ENCODE results near the gene RPS29. TPM values are rescaled to one million over a fixed set of nuclear protein-coding genes. Genes with fewer than 3 reads are reported as not detected.
"Not testable (repeated sequence)": the region's sequence is repeated elsewhere in the genome, so short reads cannot be mapped to it uniquely, and the experiment has no call there.

RPS29 gene
- total and polyA plus RNA-seq, 4 donors = 827 to 6,386 (median 2,453) TPM

DNA sequence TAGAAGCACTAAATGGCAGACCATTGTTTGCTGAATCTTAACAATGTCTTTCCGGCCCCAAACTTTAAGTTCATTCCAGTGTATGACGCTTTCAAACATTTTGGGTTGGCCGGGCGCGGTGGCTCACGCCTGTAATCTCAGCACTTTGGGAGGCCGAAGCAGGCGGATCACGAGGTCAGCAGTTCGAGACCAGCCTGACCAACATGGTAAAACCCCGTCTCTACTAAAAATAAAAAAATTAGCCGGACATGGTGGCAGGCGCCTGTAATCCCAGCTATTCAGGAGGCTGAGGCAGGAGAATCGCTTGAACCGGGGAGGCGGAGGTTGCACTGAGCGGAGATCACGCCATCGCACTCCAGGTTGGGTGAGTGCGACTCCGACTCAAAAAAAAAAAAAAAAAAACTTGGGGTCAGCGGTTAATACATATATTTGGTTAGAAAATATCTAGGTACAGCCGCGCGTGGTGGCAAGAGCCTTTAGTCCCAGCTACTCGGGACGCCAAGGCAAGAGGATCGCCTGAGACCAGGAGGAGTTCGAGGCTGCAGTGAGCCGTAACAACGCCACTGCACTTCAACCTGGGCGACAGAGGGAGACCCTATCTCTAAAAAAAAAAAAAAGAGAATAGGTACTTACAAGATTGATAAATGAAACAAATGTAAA is 1.1 kb downstream of the RPS29 start:
- intact Hi-C loops (cut with DNase I); DNase-seq; H3K9me3 ChIP-seq (ENCODE audit: control insufficient read depth, low read length); H3K27me3 ChIP-seq (ENCODE audit: control insufficient read depth in 1 of 2, insufficient read depth in 2 of 2, low read length in 1 of 2); H3K4me1 ChIP-seq (ENCODE audit: control insufficient read depth in 1 of 2, insufficient read depth in 2 of 2, low read length in 2 of 2); ATAC-seq (ENCODE audit: low FRiP score); H3K27ac ChIP-seq (ENCODE audit: low read depth in 1 of 2, low read length in 2 of 2); H3K36me3 ChIP-seq (ENCODE audit: control insufficient read depth in 1 of 2, insufficient read depth in 2 of 2, low read length in 1 of 2): not testable (repeated sequence)
- WGBS, 2 donors = 14 to 20% methylated on average over 32 of the region's 32 CpGs
- peak overlapping the region; percentile 53 to 95 for H3K4me3 ChIP-seq (ENCODE audit: low read length in 2 of 2)

DNA sequence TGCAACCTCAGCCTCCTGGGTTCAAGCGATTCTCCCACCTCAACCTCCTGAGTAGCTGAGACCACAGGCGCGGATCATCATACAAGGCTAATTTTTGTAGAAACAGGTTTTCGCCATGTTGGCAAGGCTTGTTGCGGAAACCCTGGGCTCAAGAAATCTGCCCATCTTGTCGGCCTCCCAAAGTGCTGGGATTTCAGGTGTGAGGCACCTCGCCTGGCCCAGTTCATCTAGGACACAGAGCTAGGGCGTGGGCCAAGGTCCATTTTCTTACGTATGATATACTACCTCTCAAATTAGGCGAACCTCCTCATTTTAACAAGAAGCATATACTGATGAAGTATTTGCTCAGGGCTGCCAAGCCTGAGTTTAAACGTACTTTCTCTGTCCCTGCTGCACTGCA is 2.1 kb downstream of the RPS29 start:
- WGBS, 2 donors = 91 to 92% methylated on average over 11 of the region's 11 CpGs
- DNase-seq (no peak), ATAC-seq (ENCODE audit: low FRiP score) (no peak)
- Histone ChIP-seq H3K4me1 (ENCODE audit: control insufficient read depth in 1 of 2, insufficient read depth in 2 of 2, low read length in 2 of 2) (no peaks in the 10 kb centered on the region), H3K9me3 (ENCODE audit: control insufficient read depth, low read length) (no peaks in the 10 kb centered on the region), H3K36me3 (ENCODE audit: control insufficient read depth in 1 of 2, insufficient read depth in 2 of 2, low read length in 1 of 2) (no peaks in the 10 kb centered on the region), H3K27ac (ENCODE audit: low read depth in 1 of 2, low read length in 2 of 2) (no peak overlapping the region), H3K27me3 (ENCODE audit: control insufficient read depth in 1 of 2, insufficient read depth in 2 of 2, low read length in 1 of 2) (no peaks in the 10 kb centered on the region), H3K4me3 (ENCODE audit: low read length in 2 of 2) (no peak overlapping the region)
- intact Hi-C loops (cut with DNase I) = no loop called here

DNA sequence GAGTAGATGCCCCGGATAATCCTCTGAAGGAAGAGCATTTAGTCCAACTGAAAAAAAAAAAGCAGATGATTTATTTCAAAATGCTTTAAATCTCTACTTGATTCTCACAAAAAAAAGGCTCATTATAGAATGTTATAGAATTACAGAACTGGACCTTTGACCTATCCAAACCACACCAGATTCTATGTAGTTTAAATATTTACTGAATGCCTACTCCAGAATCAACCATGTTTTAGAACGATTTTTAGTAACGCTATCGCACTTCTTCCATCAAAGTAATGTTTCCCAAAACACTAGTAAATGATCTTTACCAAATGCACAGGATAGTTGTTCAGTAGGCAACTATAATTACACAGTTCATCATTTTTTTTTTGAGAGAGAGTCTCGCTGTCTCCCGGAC is 2.6 kb downstream of the RPS29 start:
- intact Hi-C loops (cut with DNase I) = no loop called here
- WGBS, 2 donors = 93 to 94% methylated on average over 6 of the region's 6 CpGs
- ATAC-seq (ENCODE audit: low FRiP score) = no peak
- Histone ChIP-seq H3K4me3 (ENCODE audit: low read length in 2 of 2) (no peak overlapping the region), H3K27ac (ENCODE audit: low read depth in 1 of 2, low read length in 2 of 2) (no peak overlapping the region), H3K4me1 (ENCODE audit: control insufficient read depth in 1 of 2, insufficient read depth in 2 of 2, low read length in 2 of 2) (no peaks in the 10 kb centered on the region), H3K9me3 (ENCODE audit: control insufficient read depth, low read length) (no peaks in the 10 kb centered on the region), H3K36me3 (ENCODE audit: control insufficient read depth in 1 of 2, insufficient read depth in 2 of 2, low read length in 1 of 2) (no peaks in the 10 kb centered on the region), H3K27me3 (ENCODE audit: control insufficient read depth in 1 of 2, insufficient read depth in 2 of 2, low read length in 1 of 2) (no peaks in the 10 kb centered on the region)
- DNase-seq = no peak

DNA sequence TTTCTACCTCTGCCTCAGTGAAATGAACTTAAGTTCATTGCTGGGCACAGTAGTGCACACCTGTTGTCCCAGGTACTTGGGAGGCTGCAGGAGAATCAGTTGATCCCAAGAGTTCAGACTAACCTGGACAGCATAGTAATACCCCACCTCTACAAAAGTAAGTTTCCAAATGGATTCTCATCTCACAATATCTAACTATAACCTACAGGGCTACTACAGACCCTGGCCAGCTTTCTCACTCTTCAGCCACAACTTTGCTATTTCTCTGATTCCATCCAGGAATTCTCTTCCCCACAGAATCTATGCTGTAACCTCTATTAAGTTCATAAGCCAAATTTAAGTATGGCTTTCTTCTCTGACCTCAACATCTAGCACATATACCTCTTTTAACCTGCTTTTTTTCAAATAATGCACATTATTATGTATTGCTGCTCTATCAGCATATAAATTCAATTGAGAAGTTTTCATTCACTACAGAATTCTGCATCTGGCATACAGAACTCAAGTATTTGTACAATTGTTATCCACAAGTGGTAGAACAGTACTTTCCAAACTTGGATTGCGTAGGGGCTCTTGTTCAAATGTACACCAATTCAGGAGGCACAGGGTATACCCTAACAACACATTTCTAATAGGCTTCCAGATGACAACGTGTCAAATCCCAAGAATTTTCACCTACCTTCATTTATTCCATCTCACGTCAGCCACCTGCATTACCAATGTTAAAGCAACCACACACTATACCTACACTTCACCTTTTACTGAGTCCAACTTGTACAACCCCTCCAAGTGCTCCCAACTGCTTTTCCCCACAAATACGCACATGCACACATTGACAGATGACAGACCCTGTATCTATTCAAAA is 3.8 kb downstream of the RPS29 start:
- H3K27me3 ChIP-seq (ENCODE audit: control insufficient read depth in 1 of 2, insufficient read depth in 2 of 2, low read length in 1 of 2) = no peaks in the 10 kb centered on the region

DNA sequence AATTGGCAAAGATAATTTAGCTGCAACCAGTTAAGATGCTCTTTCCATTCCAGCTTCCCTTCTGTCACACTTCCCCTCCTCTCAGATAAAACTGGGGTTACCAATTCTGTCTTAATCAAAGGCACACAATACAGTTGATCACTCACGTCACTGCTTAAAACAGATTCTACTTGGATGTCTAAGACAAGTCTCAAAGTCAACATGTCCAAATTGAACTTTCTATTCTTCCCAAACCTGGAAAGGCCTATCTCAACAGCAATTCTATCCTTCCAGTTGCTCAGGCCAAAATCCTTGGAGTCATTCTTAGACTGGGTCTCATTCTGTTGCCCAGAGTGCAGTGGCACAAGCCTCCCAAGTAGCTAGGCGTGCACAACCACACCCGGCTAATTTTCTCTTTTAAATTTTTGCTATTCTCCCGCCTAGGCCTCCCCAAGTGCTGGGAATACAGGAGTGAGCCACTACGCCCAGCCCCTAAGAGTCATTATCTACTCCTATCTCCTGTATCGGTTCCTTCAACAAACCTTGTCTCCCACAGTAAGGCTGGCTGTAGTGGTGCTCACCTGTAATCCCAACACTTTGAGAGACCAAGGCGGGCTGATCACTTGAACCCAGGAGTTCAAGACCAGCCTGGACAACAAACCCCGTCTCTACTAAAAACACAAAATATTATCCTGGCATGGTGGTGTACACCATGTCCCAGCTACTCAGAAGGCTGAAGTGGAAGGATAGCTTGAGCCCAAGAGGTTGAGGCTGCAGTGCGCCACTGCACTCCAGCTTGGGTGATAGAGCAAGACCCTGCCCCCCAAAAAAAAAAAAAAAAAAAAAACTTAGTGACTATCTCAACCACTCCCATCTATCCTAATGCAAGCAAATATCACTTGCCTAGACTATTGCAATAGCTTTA is 4.7 kb downstream of the RPS29 start:
- intact Hi-C loops (cut with DNase I) = no loop called here
- no peaks in the 10 kb centered on the region for H3K4me1 ChIP-seq (ENCODE audit: control insufficient read depth in 1 of 2, insufficient read depth in 2 of 2, low read length in 2 of 2)
- H3K27me3 ChIP-seq (ENCODE audit: control insufficient read depth in 1 of 2, insufficient read depth in 2 of 2, low read length in 1 of 2) = no peaks in the 10 kb centered on the region
- H3K27ac ChIP-seq (ENCODE audit: low read depth in 1 of 2, low read length in 2 of 2) = no peak overlapping the region
- H3K9me3 ChIP-seq (ENCODE audit: control insufficient read depth, low read length) = no peaks in the 10 kb centered on the region
- H3K36me3 ChIP-seq (ENCODE audit: control insufficient read depth in 1 of 2, insufficient read depth in 2 of 2, low read length in 1 of 2) = peaks cover 0 to 7% of the 10 kb centered on the region in 2 donors
- no peak for DNase-seq
- WGBS, 2 donors = 75 to 95% methylated on average over 9 of the region's 9 CpGs
- no peak overlapping the region for H3K4me3 ChIP-seq (ENCODE audit: low read length in 2 of 2)
- ATAC-seq (ENCODE audit: low FRiP score) = no peak

More for the DNA sequence above, 3.8 kb downstream of the RPS29 start:
- Histone ChIP-seq H3K4me1 (ENCODE audit: control insufficient read depth in 1 of 2, insufficient read depth in 2 of 2, low read length in 2 of 2) (no peaks in the 10 kb centered on the region), H3K27ac (ENCODE audit: low read depth in 1 of 2, low read length in 2 of 2) (no peak overlapping the region), H3K4me3 (ENCODE audit: low read length in 2 of 2) (no peak overlapping the region), H3K36me3 (ENCODE audit: control insufficient read depth in 1 of 2, insufficient read depth in 2 of 2, low read length in 1 of 2) (no peaks in the 10 kb centered on the region), H3K9me3 (ENCODE audit: control insufficient read depth, low read length) (no peaks in the 10 kb centered on the region)
- intact Hi-C loops (cut with DNase I) = no loop called here
- no peak for DNase-seq
- ATAC-seq (ENCODE audit: low FRiP score) = no peak
- WGBS, 2 donors = 84 to 90% methylated on average over 4 of the region's 4 CpGs

DNA sequence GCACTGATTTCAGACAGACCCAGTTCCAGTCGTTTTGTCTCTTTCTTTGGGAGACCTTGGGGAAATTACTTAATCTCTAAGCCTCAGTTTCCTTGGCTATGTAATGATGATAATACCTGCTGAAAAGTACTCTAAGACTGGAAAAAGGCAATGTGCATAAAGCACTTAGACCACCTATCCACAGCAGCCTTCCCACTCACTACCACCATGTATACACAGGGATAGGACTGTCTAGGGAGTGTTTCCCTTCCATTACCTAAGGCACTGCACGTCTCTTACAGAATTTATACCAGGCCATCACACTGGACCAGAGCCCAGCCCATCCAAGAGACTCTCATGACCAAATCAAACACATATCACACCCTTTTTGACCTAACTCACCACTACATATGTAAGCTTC is 6.3 kb downstream of the RPS29 start:
- Histone ChIP-seq H3K9me3 (ENCODE audit: control insufficient read depth, low read length) (no peaks in the 10 kb centered on the region), H3K4me3 (ENCODE audit: low read length in 2 of 2) (no peak overlapping the region), H3K27me3 (ENCODE audit: control insufficient read depth in 1 of 2, insufficient read depth in 2 of 2, low read length in 1 of 2) (no peaks in the 10 kb centered on the region), H3K36me3 (ENCODE audit: control insufficient read depth in 1 of 2, insufficient read depth in 2 of 2, low read length in 1 of 2) (peaks cover 0 to 7% of the 10 kb centered on the region in 2 donors), H3K4me1 (ENCODE audit: control insufficient read depth in 1 of 2, insufficient read depth in 2 of 2, low read length in 2 of 2) (no peaks in the 10 kb centered on the region), H3K27ac (ENCODE audit: low read depth in 1 of 2, low read length in 2 of 2) (no peak overlapping the region)
- DNase-seq (no peak), ATAC-seq (ENCODE audit: low FRiP score) (no peak)
- WGBS, 2 donors = 80 to 85% methylated on average over 2 of the region's 2 CpGs
- intact Hi-C loops (cut with DNase I) = no loop called here

DNA sequence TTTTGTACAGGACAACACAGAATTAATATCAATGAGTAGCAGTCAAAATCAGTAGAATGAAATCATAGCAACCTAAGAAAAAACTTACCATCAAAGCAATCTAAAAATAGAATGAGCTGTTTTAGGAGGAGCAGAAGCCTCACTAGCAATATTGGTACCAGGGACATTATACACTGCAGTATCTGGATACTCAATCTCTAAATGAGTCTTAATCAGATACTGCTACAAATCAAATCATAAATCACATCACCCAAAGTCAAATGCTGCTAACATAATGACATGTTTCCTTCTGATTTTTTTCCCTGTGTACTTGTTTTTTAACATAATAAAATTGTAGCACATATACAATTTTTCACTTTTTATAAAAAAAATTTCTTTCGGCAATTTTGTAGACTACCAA is 8.0 kb downstream of the RPS29 start:
- no peaks in the 10 kb centered on the region for H3K4me1 ChIP-seq (ENCODE audit: control insufficient read depth in 1 of 2, insufficient read depth in 2 of 2, low read length in 2 of 2)
- no peak overlapping the region for H3K27ac ChIP-seq (ENCODE audit: low read depth in 1 of 2, low read length in 2 of 2)
- no peaks in the 10 kb centered on the region for H3K27me3 ChIP-seq (ENCODE audit: control insufficient read depth in 1 of 2, insufficient read depth in 2 of 2, low read length in 1 of 2)
- DNase-seq (no peak), ATAC-seq (ENCODE audit: low FRiP score) (no peak)
- 94 to 96% methylated on average over 1 of the region's 1 CpG for WGBS, 2 donors
- intact Hi-C loops (cut with DNase I) = no loop called here
- no peak overlapping the region for H3K4me3 ChIP-seq (ENCODE audit: low read length in 2 of 2)
- no peaks in the 10 kb centered on the region for H3K9me3 ChIP-seq (ENCODE audit: control insufficient read depth, low read length)
- H3K36me3 ChIP-seq (ENCODE audit: control insufficient read depth in 1 of 2, insufficient read depth in 2 of 2, low read length in 1 of 2) = peaks cover 0 to 7% of the 10 kb centered on the region in 2 donors

DNA sequence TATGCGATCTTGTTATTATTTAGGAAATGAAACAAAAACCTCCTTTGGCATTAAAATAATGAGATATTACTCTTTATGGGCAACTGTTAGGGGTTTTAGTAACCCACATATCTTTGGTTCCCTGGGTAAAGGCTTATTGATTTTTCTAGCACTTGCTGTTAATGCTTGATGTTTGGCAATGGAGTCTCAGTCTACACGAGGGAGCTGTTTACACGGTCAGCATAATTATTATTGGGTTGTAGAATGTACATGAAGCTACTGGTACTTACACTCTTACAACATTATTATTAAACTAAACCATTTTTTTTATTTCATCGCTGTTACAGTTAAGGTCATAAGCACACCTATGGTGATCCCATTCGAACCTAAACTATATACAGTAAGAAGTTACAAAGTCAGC is 12.1 kb downstream of the RPS29 start:
- H3K4me3 ChIP-seq (ENCODE audit: low read length in 2 of 2) = no peak overlapping the region
- no peaks in the 10 kb centered on the region for H3K9me3 ChIP-seq (ENCODE audit: control insufficient read depth, low read length)
- intact Hi-C loops (cut with DNase I) = no loop called here
- H3K27me3 ChIP-seq (ENCODE audit: control insufficient read depth in 1 of 2, insufficient read depth in 2 of 2, low read length in 1 of 2) = no peaks in the 10 kb centered on the region
- WGBS, 2 donors = 90 to 92% methylated on average over 5 of the region's 5 CpGs
- ATAC-seq (ENCODE audit: low FRiP score) (no peak), DNase-seq (no peak)
- peaks cover 0 to 7% of the 10 kb centered on the region in 2 donors for H3K36me3 ChIP-seq (ENCODE audit: control insufficient read depth in 1 of 2, insufficient read depth in 2 of 2, low read length in 1 of 2)
- no peaks in the 10 kb centered on the region for H3K4me1 ChIP-seq (ENCODE audit: control insufficient read depth in 1 of 2, insufficient read depth in 2 of 2, low read length in 2 of 2)
- H3K27ac ChIP-seq (ENCODE audit: low read depth in 1 of 2, low read length in 2 of 2) = no peak overlapping the region

Measured in aorta (tissue), 5 donors.